A673 (cell line): ENCODE measurements around the gene LSM10. TPM values are rescaled to one million over a fixed set of nuclear protein-coding genes. Genes with fewer than 3 reads are reported as not detected.

ENCODE experiments used
- BruUV-seq: library from RNA; stranded (reverse); fragments of 400-500 nt; replicated peaks from 2 replicates; lab custom pipeline; 2021; lab: Mats Ljungman, UMichigan
- CTCF ChIA-PET: fragments of 300-600 bp; sonication (Branson Sonifier 250); formaldehyde crosslinking; loops from one replicate; lab custom pipeline; 2022; ENCODE audit warnings: antibody characterized with exemption; lab: Charles Lee
- POLR2A ChIA-PET: fragments of 300-600 bp; sonication (Branson Sonifier 250); formaldehyde crosslinking; loops from one replicate; lab custom pipeline; 2022; ENCODE audit warnings: antibody characterized with exemption; ENCODE audit not compliant: low non-redundant PET; lab: Charles Lee
- DNase-seq: peaks from one replicate; pipeline ENCODE4 v3.0.0-alpha.2; 2015; ENCODE audit warnings: low spot score
- H3K27ac ChIP-seq: fragments of 200-600 bp; sonication (generic); 2 replicates; pipeline ENCODE4 v1.5.1; 2016; ENCODE audit warnings: mixed run types, low read depth, mild to moderate bottlenecking, mixed read lengths, antibody characterized with exemption, low read length; ENCODE audit not compliant: poor library complexity, severe bottlenecking
- H3K27me3 ChIP-seq: fragments of 200-600 bp; sonication (generic); replicated peaks from 2 replicates; pipeline ENCODE4 v1.6.1; 2017; ENCODE audit warnings: mixed run types, low read depth, mild to moderate bottlenecking, mixed read lengths, antibody characterized with exemption, low read length; ENCODE audit not compliant: insufficient read depth, poor library complexity
- H3K36me3 ChIP-seq: fragments of 200-600 bp; sonication (generic); 2 replicates; pipeline ENCODE4 v1.6.1; 2016; ENCODE audit warnings: mixed run types, mild to moderate bottlenecking, mixed read lengths, antibody characterized with exemption, low read length; ENCODE audit not compliant: insufficient read depth, poor library complexity, severe bottlenecking
- H3K4me1 ChIP-seq: fragments of 200-600 bp; sonication (generic); 2 replicates; pipeline ENCODE4 v1.6.1; 2017; ENCODE audit warnings: mixed run types, mild to moderate bottlenecking, mixed read lengths, antibody characterized with exemption, low read length; ENCODE audit not compliant: insufficient read depth, poor library complexity, severe bottlenecking
- H3K4me3 ChIP-seq: fragments of 200-600 bp; sonication (generic); 2 replicates; pipeline ENCODE4 v1.5.1; 2016; ENCODE audit warnings: low read depth, mixed run types, mild to moderate bottlenecking, mixed read lengths, low read length; ENCODE audit not compliant: poor library complexity, severe bottlenecking
- H3K9me3 ChIP-seq: fragments of 200-600 bp; sonication (generic); 2 replicates; pipeline ENCODE4 v1.6.1; 2016; ENCODE audit warnings: mixed run types, low read depth, mild to moderate bottlenecking, mixed read lengths, antibody characterized with exemption, low read length; ENCODE audit not compliant: poor library complexity, severe bottlenecking
- EZH2 ChIP-seq: fragments of 200-600 bp; sonication (generic); IDR thresholded peaks from 2 replicates; pipeline ENCODE4 v1.6.1; 2017; ENCODE audit warnings: borderline replicate concordance, low read depth, mild to moderate bottlenecking, mixed read lengths, antibody characterized with exemption, low read length; ENCODE audit not compliant: poor library complexity, severe bottlenecking
- intact Hi-C: fragments of 100-400 bp; cut with micrococcal nuclease; formaldehyde crosslinking; loops from one replicate; pipeline ENCODE4 v1.10.0; 2022; ENCODE audit not compliant: unreplicated experiment
- total RNA-seq: library from RNA; stranded (reverse); gene quantifications from 2 replicates; pipeline ENCODE4 v1.2.3, GENCODE V29; 2021
- TF ChIP-seq, protein P1 (sequence below): fragments of 300-800, 200-600 bp; sonication (generic); conservative IDR thresholded peaks from 2 replicates; pipeline ENCODE4 v1.5.1; 2017; ENCODE audit warnings: low read depth, mild to moderate bottlenecking, antibody characterized with exemption, low read length, moderate library complexity, mixed read lengths

The LSM10 gene
- total RNA-seq, 1 experiment from 2014 or later, result 68.0 TPM

- ChIA-PET POLR2A (no interaction called here), CTCF (no interaction called here)
- peaks cover 42% of the 10 kb centered on the region for H3K36me3 ChIP-seq
- no TSS peak for BruUV-seq
- H3K27ac ChIP-seq, result no peak overlapping the region
- peaks cover 18% of the 10 kb centered on the region for H3K4me1 ChIP-seq
- TF ChIP-seq, protein P1, sequence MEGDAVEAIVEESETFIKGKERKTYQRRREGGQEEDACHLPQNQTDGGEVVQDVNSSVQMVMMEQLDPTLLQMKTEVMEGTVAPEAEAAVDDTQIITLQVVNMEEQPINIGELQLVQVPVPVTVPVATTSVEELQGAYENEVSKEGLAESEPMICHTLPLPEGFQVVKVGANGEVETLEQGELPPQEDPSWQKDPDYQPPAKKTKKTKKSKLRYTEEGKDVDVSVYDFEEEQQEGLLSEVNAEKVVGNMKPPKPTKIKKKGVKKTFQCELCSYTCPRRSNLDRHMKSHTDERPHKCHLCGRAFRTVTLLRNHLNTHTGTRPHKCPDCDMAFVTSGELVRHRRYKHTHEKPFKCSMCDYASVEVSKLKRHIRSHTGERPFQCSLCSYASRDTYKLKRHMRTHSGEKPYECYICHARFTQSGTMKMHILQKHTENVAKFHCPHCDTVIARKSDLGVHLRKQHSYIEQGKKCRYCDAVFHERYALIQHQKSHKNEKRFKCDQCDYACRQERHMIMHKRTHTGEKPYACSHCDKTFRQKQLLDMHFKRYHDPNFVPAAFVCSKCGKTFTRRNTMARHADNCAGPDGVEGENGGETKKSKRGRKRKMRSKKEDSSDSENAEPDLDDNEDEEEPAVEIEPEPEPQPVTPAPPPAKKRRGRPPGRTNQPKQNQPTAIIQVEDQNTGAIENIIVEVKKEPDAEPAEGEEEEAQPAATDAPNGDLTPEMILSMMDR, result no peak
- no peak for TF ChIP-seq EZH2
- intact Hi-C loops, result no loop called here
- DNase-seq, result no peak
- no peaks in the 10 kb centered on the region for H3K27me3 ChIP-seq
- no peak overlapping the region for H3K4me3 ChIP-seq
- H3K9me3 ChIP-seq, result no peaks in the 10 kb centered on the region
Measured at GRCh38 chr1:36391271-36391670, 6.4 kb downstream of the LSM10 start.

GRCh38 chr1:36390411-36390810 lies 7.3 kb downstream of the LSM10 start:
- BruUV-seq, result no TSS peak
- Histone ChIP-seq H3K27ac (peak overlapping the region; percentile 22), H3K27me3 (no peaks in the 10 kb centered on the region), H3K9me3 (no peaks in the 10 kb centered on the region), H3K36me3 (peaks cover 42% of the 10 kb centered on the region), H3K4me1 (peaks cover 18% of the 10 kb centered on the region), H3K4me3 (no peak overlapping the region)
- CTCF ChIA-PET, result interaction anchor here (0.6 kb wide), 1 partner anchor 105 kb away, joined by 3 read pairs; no protein-coding TSS in a partner anchor
- no peak for DNase-seq
- intact Hi-C loops, result no loop called here
- POLR2A ChIA-PET, result no interaction called here
- TF ChIP-seq, protein P1, result no peak
- TF ChIP-seq EZH2, result no peak

GRCh38 chr1:36389999-36390398 lies 7.7 kb downstream of the LSM10 start:
- intact Hi-C loops, result no loop called here
- CTCF ChIA-PET, result interaction anchor here (0.6 kb wide), 2 partner anchors 104 to 127 kb away, joined by 3 read pairs; no protein-coding TSS in a partner anchor

More at GRCh38 chr1:36389999-36390398, 7.7 kb downstream of the LSM10 start:
- Histone ChIP-seq H3K4me1 (peaks cover 18% of the 10 kb centered on the region), H3K36me3 (peaks cover 42% of the 10 kb centered on the region), H3K9me3 (no peaks in the 10 kb centered on the region), H3K4me3 (no peak overlapping the region), H3K27ac (peak overlapping the region; percentile 100), H3K27me3 (no peaks in the 10 kb centered on the region)
- TF ChIP-seq, protein P1, result no peak
- TF ChIP-seq EZH2, result no peak
- POLR2A ChIA-PET, result no interaction called here
- no TSS peak for BruUV-seq
- DNase-seq, result no peak
